Skeletal muscle satellite cell (primary cell): ENCODE data around the gene DTD1.

Experiments
- H3K27me3 ChIP-seq: 2 replicates; pipeline ENCODE4 v1.7.0; 2013; ENCODE audit warnings: low read length; ENCODE audit not compliant: control insufficient read depth, insufficient read depth
- H3K36me3 ChIP-seq: 2 replicates; pipeline ENCODE4 v1.7.0; 2013; ENCODE audit warnings: mild to moderate bottlenecking, control low read depth, low read length; ENCODE audit not compliant: insufficient read depth
- H3K4me1 ChIP-seq: 2 replicates; pipeline ENCODE4 v1.7.0; 2013; ENCODE audit warnings: low read length; ENCODE audit not compliant: control insufficient read depth, insufficient read depth
- H3K4me2 ChIP-seq: 2 replicates; pipeline ENCODE4 v1.7.0; 2013; ENCODE audit warnings: mild to moderate bottlenecking, low read length
- H3K4me3 ChIP-seq: 2 replicates; pipeline ENCODE4 v1.7.0; 2013; ENCODE audit warnings: low read length
- H3K9ac ChIP-seq: 2 replicates; pipeline ENCODE4 v1.7.0; 2013; ENCODE audit warnings: mild to moderate bottlenecking, low read depth, low read length, moderate library complexity
- H3K9me3 ChIP-seq: replicated peaks from 2 replicates; pipeline ENCODE4 v1.7.0; 2013; ENCODE audit warnings: mild to moderate bottlenecking, control low read depth, low read length

DTD1 gene

DNA sequence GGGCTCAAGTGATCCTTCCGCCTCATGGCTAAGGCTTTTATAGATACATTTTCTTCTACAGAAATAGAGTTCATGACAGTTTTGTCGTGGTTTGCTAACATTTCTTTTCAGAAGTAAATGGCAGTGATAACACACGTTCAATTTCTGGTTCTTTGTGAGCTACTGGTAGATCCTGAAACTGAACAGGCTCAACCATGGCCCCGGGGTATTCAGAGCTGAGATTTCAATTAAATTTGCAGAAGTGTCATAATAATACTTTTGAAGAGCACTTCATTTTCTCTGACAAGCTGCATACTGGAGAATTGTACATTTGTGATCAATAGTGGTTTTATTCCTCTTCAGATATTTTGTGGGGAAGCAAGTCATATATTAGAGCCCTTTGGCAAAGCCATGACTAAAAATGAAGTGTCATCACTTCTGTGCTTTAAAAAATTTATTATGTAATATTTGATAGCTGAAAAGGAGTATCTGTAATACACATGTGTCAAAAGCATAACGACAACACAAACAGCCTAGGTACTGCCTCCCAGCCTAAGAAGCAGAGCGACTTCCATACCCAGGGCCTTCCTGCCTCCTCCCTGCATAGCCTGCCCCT lies 141.5 kb downstream of the DTD1 start:
- Histone ChIP-seq H3K4me3 (no peak overlapping the region), H3K27me3 (no peaks in the 10 kb centered on the region), H3K4me1 (no peaks in the 10 kb centered on the region), H3K9me3 (no peaks in the 10 kb centered on the region), H3K9ac (no peak overlapping the region), H3K36me3 (no peaks in the 10 kb centered on the region), H3K4me2 (no peak overlapping the region)

DNA sequence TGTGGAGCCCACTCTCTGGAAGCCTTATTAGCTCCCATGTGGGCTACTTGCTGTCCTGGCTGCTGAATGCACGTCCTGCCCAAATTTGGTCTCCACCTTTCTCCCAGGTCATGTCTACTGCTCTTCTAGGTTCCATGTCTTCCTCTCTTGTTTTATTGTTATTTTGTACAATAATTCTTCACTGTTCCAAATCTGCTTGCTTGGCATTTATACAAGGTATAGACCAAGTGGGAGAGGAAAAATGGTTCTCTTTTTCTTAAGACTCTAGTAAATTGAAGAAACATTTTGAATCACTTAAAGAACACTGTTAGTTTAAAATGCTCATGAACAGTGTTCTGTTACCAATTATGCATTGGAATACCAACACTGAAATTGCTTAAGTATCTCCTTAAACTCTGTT lies 144.1 kb downstream of the DTD1 start:
- H3K9ac ChIP-seq, result no peak overlapping the region
- no peak overlapping the region for H3K4me3 ChIP-seq
- H3K27me3 ChIP-seq, result no peaks in the 10 kb centered on the region
- H3K4me2 ChIP-seq, result no peak overlapping the region
- peaks cover 4% of the 10 kb centered on the region for H3K4me1 ChIP-seq
- no peaks in the 10 kb centered on the region for H3K36me3 ChIP-seq
- no peaks in the 10 kb centered on the region for H3K9me3 ChIP-seq

DNA sequence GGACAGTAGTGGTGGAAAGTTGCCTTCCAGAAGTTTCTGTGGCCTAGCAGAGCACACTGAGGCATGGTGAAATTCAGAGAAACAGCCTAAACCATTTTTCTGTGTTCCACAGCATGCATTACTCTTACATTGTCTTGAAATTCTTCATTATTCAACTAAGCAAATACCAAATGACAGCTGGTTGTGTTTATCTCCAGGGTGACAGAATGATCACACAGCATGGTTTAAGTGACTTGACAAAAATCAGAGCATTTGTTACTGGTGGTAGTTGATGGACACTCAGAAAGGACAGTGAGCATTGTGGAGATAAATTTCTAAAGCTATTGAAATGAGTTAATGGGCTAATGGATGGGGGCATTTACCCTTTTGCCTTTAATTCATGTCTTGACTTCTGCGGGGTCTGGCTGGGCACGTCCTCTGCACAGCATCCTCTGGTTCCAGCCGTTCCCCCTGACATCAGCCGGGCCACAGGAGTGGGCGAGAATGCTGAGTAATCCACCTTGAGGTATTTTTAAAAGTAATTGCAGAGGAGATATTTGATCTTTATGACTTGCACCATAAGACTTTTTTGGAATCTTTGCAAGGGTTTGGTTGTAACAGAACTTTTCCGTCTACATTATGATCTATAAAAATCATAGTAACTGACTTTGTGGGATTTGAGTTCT lies 146.8 kb downstream of the DTD1 start:
- Histone ChIP-seq H3K4me3 (no peak overlapping the region), H3K27me3 (no peaks in the 10 kb centered on the region), H3K9me3 (no peaks in the 10 kb centered on the region), H3K36me3 (no peaks in the 10 kb centered on the region), H3K4me2 (peak overlapping the region; percentile 9), H3K4me1 (peaks cover 11% of the 10 kb centered on the region), H3K9ac (no peak overlapping the region)

DNA sequence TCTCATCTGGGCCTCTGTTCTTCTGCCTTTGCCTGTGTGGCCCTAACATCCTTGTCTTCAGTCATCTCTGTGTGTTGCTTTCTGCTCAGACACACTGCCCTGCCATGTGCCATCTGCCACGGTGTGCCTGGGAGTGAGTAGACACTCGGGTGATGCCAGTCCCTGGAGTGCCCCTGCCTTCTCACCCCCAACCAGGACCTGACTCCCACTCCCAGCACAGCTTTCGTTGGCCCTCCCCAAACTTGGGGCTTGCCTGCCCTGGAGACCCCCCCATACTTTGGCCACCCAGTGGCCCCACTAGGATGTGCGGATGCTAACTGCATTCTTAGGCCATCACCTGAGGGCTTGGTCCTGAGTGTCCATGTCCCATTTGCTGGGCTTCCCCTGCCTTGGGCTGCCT lies 149.3 kb downstream of the DTD1 start:
- H3K4me1 ChIP-seq, result peaks cover 14% of the 10 kb centered on the region
- no peak overlapping the region for H3K4me2 ChIP-seq
- H3K27me3 ChIP-seq, result no peaks in the 10 kb centered on the region
- H3K9me3 ChIP-seq, result no peaks in the 10 kb centered on the region
- no peak overlapping the region for H3K4me3 ChIP-seq
- no peaks in the 10 kb centered on the region for H3K36me3 ChIP-seq
- H3K9ac ChIP-seq, result no peak overlapping the region

DNA sequence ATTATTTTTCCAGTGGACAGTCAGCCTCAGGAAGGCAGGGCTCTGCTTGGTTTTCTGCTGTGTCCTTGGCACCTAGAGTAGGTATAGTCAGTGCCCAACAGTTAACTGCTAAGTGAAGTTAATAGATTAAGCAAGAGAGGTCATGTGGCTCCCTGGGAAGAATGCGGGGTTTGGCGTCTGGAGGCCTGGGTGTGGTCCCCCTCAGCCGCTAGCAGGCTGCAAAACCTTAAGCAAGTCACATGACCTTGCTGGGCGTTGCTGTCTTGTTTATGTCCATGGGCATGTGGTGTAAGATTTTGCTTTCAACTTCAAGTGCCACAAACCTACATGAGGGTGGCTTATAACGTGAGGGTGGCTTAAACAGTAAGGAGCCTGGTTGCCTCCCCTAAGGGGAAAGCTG lies 150.2 kb downstream of the DTD1 start:
- Histone ChIP-seq H3K9me3 (no peaks in the 10 kb centered on the region), H3K36me3 (no peaks in the 10 kb centered on the region), H3K9ac (no peak overlapping the region), H3K4me3 (no peak overlapping the region), H3K4me1 (peaks cover 14% of the 10 kb centered on the region), H3K4me2 (no peak overlapping the region), H3K27me3 (no peaks in the 10 kb centered on the region)

DNA sequence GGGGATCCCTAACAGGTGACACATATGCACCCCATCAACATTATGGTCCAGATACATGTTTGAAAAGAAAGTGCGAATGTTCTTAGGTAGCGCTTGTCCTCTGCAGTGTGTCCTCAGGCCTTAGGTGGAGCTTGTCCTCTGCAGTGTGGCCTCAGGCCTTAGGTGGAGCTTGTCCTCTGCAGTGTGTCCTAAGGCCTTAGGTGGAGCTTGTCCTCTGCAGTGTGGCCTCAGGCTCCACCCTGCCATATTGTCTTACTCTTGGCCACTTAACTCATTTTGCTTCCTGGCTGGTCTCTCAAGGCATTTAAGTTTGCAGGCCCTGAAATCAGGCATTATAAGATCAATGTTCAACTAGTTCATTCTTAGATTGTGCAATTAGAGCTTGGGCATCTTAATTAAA lies 151.0 kb downstream of the DTD1 start:
- Histone ChIP-seq H3K9me3 (no peaks in the 10 kb centered on the region), H3K9ac (no peak overlapping the region), H3K36me3 (no peaks in the 10 kb centered on the region), H3K4me3 (no peak overlapping the region), H3K27me3 (no peaks in the 10 kb centered on the region), H3K4me1 (peaks cover 14% of the 10 kb centered on the region), H3K4me2 (no peak overlapping the region)

DNA sequence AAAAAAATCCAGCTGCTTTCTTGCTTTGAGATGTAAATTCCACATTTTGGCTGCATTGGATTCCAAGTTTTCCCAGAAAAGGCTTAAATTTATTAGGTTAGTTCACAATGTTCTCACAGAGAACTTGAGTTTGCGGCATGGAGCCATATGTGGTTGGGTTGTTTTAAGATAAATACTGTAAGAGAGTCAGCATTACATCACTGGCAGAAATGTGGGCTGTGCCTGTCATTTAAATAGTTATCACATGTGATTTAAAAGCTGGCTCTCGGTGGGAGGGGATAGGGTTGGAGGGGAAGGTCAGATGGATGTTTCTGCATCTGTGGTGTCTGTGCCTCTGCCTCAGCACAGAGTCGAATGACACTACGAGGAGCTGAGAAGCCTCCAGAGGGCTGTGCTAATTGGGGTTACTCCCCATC lies 151.9 kb downstream of the DTD1 start:
- Histone ChIP-seq H3K4me2 (peak overlapping the region; percentile 13), H3K27me3 (no peaks in the 10 kb centered on the region), H3K4me3 (no peak overlapping the region), H3K9ac (no peak overlapping the region), H3K4me1 (peaks cover 14% of the 10 kb centered on the region), H3K9me3 (no peaks in the 10 kb centered on the region), H3K36me3 (no peaks in the 10 kb centered on the region)

DNA sequence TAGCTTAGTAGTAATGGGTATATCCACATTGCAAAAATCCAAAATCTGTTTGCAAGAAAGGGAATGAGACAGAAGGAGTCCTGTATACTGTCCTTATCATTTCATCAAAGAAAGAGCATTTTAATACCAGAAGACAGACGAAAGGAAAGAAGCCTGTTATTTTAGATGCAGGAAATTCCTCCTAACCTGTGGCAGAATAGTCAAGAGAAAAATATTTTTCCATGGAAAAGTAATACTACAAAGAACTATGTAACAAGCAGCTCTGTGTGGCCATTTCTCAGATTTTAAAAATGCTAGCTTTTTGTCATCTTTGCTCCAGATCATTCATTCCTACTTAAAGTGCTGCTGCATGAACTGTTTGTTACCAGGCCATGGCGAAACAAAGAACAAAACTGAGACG lies 152.9 kb downstream of the DTD1 start:
- Histone ChIP-seq H3K4me3 (no peak overlapping the region), H3K9ac (no peak overlapping the region), H3K36me3 (no peaks in the 10 kb centered on the region), H3K9me3 (no peaks in the 10 kb centered on the region), H3K4me2 (no peak overlapping the region), H3K4me1 (peaks cover 10% of the 10 kb centered on the region), H3K27me3 (no peaks in the 10 kb centered on the region)

DNA sequence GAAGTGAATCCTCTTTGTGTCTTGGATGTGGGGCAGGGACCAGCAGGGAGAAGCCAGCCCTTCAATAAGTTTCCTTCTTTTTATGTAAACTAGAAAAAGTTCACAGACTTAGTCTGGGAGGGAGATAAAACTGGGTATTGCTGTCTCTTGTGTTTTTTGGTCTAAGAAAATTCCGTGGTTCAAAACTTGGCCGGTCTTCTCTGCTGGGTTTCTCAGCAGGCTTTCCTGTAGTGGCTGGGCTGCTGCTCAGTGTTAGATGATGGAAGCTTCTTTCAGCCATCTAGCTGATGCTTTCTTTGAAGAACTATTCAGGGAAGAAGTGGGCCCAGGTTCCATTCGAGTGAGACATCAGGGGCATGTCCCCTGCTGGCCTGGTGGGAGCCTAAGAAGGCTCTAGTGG lies 155.0 kb downstream of the DTD1 start:
- no peaks in the 10 kb centered on the region for H3K9me3 ChIP-seq
- H3K9ac ChIP-seq, result no peak overlapping the region
- H3K4me3 ChIP-seq, result no peak overlapping the region
- no peak overlapping the region for H3K4me2 ChIP-seq
- peaks cover 5% of the 10 kb centered on the region for H3K36me3 ChIP-seq
- H3K27me3 ChIP-seq, result no peaks in the 10 kb centered on the region
- H3K4me1 ChIP-seq, result peaks cover 10% of the 10 kb centered on the region

DNA sequence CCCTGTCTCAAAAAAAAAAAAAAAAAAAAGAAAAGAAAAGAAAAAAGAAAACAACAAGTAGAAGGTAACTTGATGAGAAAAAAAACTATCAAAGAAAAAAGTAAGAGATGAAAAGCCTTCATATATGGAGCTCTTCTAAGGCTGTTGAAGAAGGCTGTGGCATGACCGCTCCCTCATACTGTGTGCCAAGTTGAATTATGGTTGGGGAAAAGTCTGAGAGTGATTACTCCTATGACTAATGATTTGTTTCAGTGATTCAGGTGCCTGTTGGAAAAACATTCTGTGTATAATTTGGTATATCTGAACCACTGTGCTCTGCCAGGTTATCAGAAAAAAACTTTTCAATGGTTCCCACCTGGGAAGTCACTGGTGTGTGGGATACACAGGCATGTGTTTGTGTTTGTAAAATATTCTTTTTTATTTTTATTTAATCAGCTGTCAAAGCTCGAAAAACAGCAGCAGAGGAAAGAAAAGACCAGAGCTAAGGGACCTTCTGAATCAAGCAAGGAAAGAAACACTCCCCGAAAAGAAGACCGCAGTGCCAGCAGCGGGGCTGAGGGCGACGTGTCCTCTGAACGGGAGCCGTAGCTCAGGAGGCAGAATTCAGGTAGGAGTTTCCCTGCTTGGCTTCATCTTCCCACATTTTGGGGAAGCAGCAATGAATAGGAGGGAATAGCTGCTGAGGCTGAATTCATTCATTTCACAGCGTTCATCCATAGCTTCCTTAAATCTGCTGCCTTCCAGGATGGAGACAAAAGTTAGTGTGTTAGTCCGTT lies 156.0 kb downstream of the DTD1 start:
- Histone ChIP-seq H3K4me3 (no peak overlapping the region), H3K36me3 (peaks cover 5% of the 10 kb centered on the region), H3K9ac (no peak overlapping the region), H3K27me3 (no peaks in the 10 kb centered on the region), H3K4me1 (peaks cover 10% of the 10 kb centered on the region), H3K4me2 (no peak overlapping the region), H3K9me3 (no peaks in the 10 kb centered on the region)

DNA sequence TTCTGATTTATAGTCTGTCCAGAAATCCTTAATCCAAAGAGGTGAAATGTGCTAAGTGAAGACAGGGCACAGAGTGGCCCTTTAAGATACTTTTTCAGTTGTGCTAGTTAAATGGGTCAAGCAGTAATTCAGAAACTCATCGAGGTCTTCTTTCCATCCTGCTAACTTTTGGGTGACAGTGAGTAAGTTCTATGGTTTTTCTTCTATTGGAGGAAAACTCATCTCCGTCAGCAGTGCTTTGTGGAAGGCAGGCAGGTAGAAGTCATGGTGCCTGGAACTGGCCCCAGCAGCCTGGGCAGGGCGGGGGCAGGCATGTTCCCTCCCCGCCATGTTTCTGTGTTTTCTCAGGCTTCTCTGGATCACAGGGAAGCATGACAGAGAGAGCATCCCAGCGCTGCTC lies 159.2 kb downstream of the DTD1 start:
- H3K4me1 ChIP-seq, result no peaks in the 10 kb centered on the region
- H3K4me3 ChIP-seq, result no peak overlapping the region
- no peak overlapping the region for H3K4me2 ChIP-seq
- H3K9ac ChIP-seq, result no peak overlapping the region
- H3K36me3 ChIP-seq, result peaks cover 5% of the 10 kb centered on the region
- no peaks in the 10 kb centered on the region for H3K27me3 ChIP-seq
- H3K9me3 ChIP-seq, result no peaks in the 10 kb centered on the region
